Fibroblast of villous mesenchyme (primary cell): ENCODE results near the gene GP1BB. TPM values are rescaled to one million over a fixed set of nuclear protein-coding genes. Genes with fewer than 3 reads are reported as not detected.

ENCODE experiments used
- DNase-seq: peaks from one replicate; pipeline ENCODE4 v3.0.0-alpha.2; 2010; ENCODE audit warnings: low read depth
- H3K4me3 ChIP-seq: 2 replicates; pipeline ENCODE4 v1.5.1; 2011; ENCODE audit warnings: low read depth, mild to moderate bottlenecking, low read length
- total RNA-seq: library from RNA; depleted of rRNA; stranded (reverse); fragments of >200 nt; gene quantifications from 2 replicates; pipeline ENCODE4 v1.2.3, GENCODE V29; 2012
- TF ChIP-seq, protein P1 (sequence below): IDR thresholded peaks from 2 replicates; pipeline ENCODE4 v1.5.1; 2012; ENCODE audit warnings: low read depth, mild to moderate bottlenecking, low read length; ENCODE audit not compliant: insufficient read depth

The GP1BB gene
- total RNA-seq, 1 donor, result 0.86 TPM

DNA sequence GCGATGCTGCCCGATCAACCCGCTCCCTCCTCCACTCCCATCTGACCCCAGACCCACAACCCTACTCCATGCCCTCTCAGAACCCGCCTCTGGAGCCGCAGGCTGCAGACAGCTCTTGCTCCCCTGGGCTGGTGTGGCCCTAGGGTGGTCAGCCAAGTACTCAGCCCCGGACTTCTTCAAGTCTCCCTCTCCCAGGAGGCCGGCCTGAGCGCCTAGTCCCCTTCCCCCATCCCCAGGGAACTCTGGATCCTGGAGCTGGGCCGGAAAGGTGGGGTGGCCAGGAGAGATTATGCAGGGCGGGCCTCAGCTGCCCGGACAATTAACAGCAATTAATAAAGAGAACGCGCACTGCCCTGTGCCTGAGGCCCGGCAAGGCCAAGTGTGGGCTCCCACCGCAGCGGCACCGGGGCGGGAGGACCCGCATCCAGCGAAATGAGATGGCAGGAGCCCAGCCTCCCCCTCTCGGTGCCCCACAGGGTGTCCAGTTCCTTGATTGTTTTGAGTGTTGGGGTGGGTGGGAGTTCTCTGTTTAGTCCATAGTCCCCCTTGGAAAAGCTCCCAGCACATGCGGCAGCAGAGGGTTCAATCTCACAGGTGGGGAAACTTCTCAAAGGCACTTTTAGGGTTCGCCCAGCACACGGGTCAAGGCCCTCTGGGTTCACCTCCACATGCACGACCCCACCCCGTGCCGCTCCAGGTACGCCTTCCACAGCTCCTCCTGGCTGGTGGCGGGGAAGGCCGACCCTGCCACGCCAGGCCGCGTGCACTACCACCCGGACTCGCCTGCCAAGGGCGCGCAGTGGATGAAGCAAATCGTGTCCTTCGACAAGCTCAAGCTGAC lies 40.3 kb downstream of the GP1BB start:
- TF ChIP-seq, protein P1, sequence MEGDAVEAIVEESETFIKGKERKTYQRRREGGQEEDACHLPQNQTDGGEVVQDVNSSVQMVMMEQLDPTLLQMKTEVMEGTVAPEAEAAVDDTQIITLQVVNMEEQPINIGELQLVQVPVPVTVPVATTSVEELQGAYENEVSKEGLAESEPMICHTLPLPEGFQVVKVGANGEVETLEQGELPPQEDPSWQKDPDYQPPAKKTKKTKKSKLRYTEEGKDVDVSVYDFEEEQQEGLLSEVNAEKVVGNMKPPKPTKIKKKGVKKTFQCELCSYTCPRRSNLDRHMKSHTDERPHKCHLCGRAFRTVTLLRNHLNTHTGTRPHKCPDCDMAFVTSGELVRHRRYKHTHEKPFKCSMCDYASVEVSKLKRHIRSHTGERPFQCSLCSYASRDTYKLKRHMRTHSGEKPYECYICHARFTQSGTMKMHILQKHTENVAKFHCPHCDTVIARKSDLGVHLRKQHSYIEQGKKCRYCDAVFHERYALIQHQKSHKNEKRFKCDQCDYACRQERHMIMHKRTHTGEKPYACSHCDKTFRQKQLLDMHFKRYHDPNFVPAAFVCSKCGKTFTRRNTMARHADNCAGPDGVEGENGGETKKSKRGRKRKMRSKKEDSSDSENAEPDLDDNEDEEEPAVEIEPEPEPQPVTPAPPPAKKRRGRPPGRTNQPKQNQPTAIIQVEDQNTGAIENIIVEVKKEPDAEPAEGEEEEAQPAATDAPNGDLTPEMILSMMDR, result no peak
- DNase-seq, result no peak
- H3K4me3 ChIP-seq, result no peak overlapping the region

DNA sequence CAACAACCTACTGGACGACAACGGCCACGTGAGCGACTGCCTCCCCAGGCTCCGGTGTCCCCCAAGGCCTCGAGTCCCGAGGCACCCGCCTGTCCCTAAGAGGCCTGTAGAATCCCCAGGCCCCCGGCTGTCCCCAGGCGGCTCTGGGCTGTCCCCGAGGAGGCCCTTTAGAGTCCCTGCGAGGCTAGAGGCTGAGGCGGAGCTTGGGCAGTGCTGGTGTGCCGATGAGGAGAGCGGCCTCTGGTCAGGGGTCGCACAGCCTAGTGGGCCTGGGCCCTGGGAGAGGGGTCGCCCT lies 40.9 kb downstream of the GP1BB start:
- TF ChIP-seq, protein P1, result no peak
- H3K4me3 ChIP-seq, result no peak overlapping the region
- no peak for DNase-seq

DNA sequence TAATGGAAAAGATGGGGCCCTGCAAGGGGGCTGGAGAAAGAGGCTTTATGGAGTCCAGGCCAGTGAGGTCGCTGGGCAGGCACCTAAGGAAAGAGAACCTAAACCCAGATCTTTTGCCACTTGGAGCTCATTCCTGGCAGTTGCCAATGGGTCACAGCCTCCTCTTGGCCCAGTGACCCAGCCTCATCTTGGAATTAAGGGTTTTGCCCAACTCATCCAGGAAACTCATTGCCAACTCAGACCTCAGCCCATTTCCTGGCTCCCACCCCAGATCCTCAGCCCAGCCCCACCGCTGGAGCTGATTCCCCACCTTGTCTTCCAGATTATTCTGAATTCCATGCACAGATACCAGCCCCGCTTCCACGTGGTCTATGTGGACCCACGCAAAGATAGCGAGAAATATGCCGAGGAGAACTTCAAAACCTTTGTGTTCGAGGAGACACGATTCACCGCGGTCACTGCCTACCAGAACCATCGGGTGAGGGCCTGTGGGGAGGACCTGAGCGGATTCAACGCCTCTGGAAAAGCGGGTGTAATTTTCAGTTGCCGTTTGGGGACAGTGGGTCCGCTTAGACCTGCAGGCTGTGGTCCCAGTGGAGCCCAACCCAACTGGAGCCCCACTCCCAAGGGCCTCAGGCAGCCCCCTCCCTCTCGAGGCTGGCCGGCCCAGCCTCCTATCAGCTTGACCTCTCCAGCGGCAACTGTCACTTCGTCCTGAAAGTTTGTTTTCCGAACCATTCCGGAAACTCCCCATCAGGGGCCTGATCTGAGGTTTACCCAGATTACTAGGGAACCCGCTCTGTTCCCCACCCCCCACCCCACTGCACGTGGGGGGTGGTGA lies 41.5 kb downstream of the GP1BB start:
- no peak overlapping the region for H3K4me3 ChIP-seq
- no peak for DNase-seq
- TF ChIP-seq, protein P1, result no peak

DNA sequence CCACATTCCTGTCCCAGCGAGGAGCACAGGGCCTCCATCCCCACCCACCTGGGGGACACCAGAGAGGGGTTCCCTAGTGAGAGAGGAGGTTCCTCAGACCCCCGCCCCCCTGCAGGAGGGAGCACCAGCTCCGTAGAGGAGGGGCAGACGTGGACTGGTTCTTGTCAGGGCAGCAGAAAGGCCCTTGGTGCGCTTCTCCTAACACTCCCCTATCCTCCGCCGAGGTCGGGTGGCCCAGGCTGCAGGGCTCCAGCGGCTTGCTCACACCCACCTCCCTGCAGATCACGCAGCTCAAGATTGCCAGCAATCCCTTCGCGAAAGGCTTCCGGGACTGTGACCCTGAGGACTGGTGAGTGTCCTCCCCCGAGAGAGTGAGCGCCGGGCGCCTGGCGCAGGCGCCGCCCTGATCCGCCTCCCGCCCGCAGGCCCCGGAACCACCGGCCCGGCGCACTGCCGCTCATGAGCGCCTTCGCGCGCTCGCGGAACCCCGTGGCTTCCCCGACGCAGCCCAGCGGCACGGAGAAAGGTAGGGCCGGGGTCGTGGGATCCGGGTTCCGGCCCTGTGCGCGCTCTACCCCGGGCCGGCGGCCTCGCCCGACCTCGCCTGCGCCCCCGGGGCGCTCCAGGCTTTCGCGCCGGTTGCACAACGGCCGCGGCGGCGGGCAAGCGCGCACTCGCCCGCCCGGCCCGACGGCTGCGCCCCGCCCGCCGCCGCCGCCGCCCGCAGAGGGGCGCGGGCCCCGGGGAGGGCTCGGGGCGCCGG lies 42.3 kb downstream of the GP1BB start:
- TF ChIP-seq, protein P1, result no peak
- peak; percentile 37 for DNase-seq
- H3K4me3 ChIP-seq, result peak overlapping the region; percentile 30

GRCh38 chr22:19766240-19766510 lies 42.8 kb downstream of the GP1BB start:
- no peak for DNase-seq
- H3K4me3 ChIP-seq, result no peak overlapping the region
- TF ChIP-seq, protein P1, result no peak

DNA sequence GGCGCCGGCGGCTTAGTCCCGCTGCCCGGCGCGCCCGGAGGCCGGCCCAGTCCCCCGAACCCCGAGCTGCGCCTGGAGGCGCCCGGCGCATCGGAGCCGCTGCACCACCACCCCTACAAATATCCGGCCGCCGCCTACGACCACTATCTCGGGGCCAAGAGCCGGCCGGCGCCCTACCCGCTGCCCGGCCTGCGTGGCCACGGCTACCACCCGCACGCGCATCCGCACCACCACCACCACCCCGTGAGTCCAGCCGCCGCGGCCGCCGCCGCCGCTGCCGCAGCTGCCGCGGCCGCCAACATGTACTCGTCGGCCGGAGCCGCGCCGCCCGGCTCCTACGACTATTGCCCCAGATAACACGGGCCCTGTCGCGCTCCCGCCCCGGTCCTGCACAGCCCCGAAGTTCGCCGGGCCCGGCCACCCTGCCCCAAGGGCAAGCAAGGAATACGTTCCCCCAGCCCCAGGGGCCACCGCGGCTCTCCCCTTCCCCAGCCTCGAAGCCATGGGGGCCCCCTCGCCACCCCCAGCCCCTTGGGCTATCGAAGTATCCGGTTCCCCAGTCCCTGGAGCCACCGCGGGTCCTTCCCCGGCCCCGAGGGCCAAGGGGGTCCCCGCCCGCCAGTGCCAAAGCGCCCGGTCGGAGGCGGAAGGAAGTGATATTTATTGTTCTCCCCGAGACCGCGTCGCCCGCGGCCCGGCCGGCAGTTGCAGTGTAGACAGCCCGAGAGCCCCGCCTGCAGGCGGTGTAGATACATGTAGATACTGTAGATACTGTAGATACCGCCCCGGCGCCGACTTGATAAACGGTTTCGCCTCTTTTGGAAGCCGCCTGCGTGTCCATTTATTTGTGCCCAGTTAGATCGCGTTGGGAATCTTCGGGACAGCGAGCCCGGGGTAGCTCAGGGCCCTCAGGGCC lies 43.4 kb downstream of the GP1BB start:
- peak; percentile 28 for DNase-seq
- H3K4me3 ChIP-seq, result peak overlapping the region; percentile 43
- TF ChIP-seq, protein P1, result peak; percentile 30
